Caco-2 (cell line): ENCODE results near the gene POLDIP2. TPM values are rescaled to one million over a fixed set of nuclear protein-coding genes. Genes with fewer than 3 reads are reported as not detected.

ENCODE experiments used
- BruUV-seq: library from RNA; stranded (reverse); fragments of 400-500 nt; replicated peaks from 2 replicates; lab custom pipeline; 2021; lab: Mats Ljungman, UMichigan
- CTCF ChIA-PET: fragments of 300-600 bp; sonication (Branson Sonifier 250); formaldehyde crosslinking; loops from one replicate; lab custom pipeline; 2022; ENCODE audit warnings: antibody characterized with exemption; lab: Charles Lee
- POLR2A ChIA-PET: fragments of 300-600 bp; sonication (Branson Sonifier 250); formaldehyde crosslinking; loops from one replicate; lab custom pipeline; 2022; ENCODE audit warnings: antibody characterized with exemption; lab: Charles Lee
- DNase-seq, 2 experiments: peaks; one replicate each; pipeline versions ENCODE4 v3.0.0 to v3.0.0-alpha.2; 2020 to 2022
- H3K27me3 ChIP-seq: replicated peaks from 2 replicates; pipeline ENCODE4 v1.6.0; 2011; ENCODE audit warnings: low read length; ENCODE audit not compliant: control insufficient read depth, insufficient read depth
- H3K36me3 ChIP-seq: 2 replicates; pipeline ENCODE4 v1.5.1; 2011; ENCODE audit warnings: low read length; ENCODE audit not compliant: control insufficient read depth, insufficient read depth
- H3K4me1 ChIP-seq: fragments of 250-450 bp; sonication (Bioruptor Pico); 2 replicates; pipeline ENCODE4 v1.5.1; 2020; ENCODE audit warnings: mild to moderate bottlenecking
- H3K4me3 ChIP-seq: 2 replicates; pipeline ENCODE4 v1.5.1; 2011; ENCODE audit warnings: low read depth, mild to moderate bottlenecking, control low read depth, low read length
- H3K9me3 ChIP-seq: fragments of 250-450 bp; sonication (Bioruptor Pico); 2 replicates; pipeline ENCODE4 v1.5.1; 2020; ENCODE audit warnings: mild to moderate bottlenecking, moderate library complexity
- H3K27ac Mint-ChIP-seq: one replicate; pipeline ENCODE4 v1.8.0; 2022; ENCODE audit warnings: mixed read lengths; ENCODE audit not compliant: unreplicated experiment
- H3K27me3 Mint-ChIP-seq: one replicate; pipeline ENCODE4 v1.8.0; 2022; ENCODE audit warnings: mixed read lengths; ENCODE audit not compliant: insufficient read depth, unreplicated experiment
- H3K36me3 Mint-ChIP-seq: one replicate; pipeline ENCODE4 v1.8.0; 2022; ENCODE audit warnings: mild to moderate bottlenecking, mixed read lengths; ENCODE audit not compliant: insufficient read depth, unreplicated experiment
- H3K4me1 Mint-ChIP-seq: one replicate; pipeline ENCODE4 v1.8.0; 2022; ENCODE audit warnings: low read depth, mixed read lengths; ENCODE audit not compliant: unreplicated experiment
- H3K4me3 Mint-ChIP-seq: one replicate; pipeline ENCODE4 v1.8.0; 2022; ENCODE audit warnings: mild to moderate bottlenecking, moderate library complexity, mixed read lengths; ENCODE audit not compliant: unreplicated experiment
- H3K9me3 Mint-ChIP-seq: one replicate; pipeline ENCODE4 v1.8.0; 2022; ENCODE audit warnings: mixed read lengths; ENCODE audit not compliant: unreplicated experiment
- CTCF ChIP-seq, 2 experiments: fragments of 200-600 bp in 1 of 2; IDR thresholded peaks; 1 replicate in 1 of 2; 2 replicates in 1 of 2; pipeline versions ENCODE4 v1.5.1 to v1.8.0; 2011 to 2022; ENCODE audit warnings: antibody characterized with exemption in 1 of 2, control low read depth in 1 of 2, inconsistent platforms in 1 of 2, low read depth in 1 of 2, low read length in 1 of 2, mild to moderate bottlenecking in 1 of 2, moderate library complexity in 1 of 2; ENCODE audit not compliant: insufficient read depth in 1 of 2, severe bottlenecking in 1 of 2, unreplicated experiment in 1 of 2
- intact Hi-C: fragments of 100-400 bp; cut with micrococcal nuclease; formaldehyde crosslinking; loops from one replicate; pipeline ENCODE4 v1.10.0; 2022; ENCODE audit not compliant: unreplicated experiment
- total RNA-seq: library from RNA; stranded (reverse); gene quantifications from 2 replicates; pipeline ENCODE4 v1.2.3, GENCODE V29; 2022

The POLDIP2 gene
- total RNA-seq, 1 experiment from 2014 or later = 257 TPM

DNA sequence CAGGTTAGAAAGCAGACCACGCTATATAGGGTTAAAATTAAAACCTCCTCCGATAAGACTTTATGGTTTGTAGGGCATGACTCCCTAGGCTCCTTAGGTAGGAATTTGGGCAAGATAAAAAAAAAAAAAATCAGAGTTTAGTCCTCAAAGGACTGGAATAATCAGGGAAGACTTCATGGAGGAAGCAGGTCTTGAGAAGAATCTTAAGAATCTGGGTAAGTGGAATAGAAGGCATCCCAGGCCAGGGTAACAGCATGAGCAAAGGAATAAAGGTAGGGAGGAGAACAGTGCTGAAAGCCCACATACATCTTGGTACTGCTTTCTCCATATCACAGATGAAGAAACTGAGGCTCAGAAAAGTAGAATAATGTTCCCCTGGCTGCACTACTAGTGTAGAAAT is 33.2 kb upstream of the POLDIP2 start:
- ChIA-PET CTCF (no interaction called here), POLR2A (no interaction called here)
- no peak for TF ChIP-seq CTCF (IDR thresholded peaks at IDR 0.05; ENCODE audit: insufficient read depth in 1 of 2, low read depth in 1 of 2, low read length in 1 of 2, severe bottlenecking in 1 of 2, unreplicated experiment in 1 of 2)
- Mint-ChIP-seq H3K27ac (peak overlapping the region; percentile 21), H3K9me3 (no peaks in the 10 kb centered on the region), H3K4me1 (peaks cover 45% of the 10 kb centered on the region), H3K27me3 (no peaks in the 10 kb centered on the region), H3K4me3 (no peak overlapping the region), H3K36me3 (peaks cover 33% of the 10 kb centered on the region)
- no peaks in the 10 kb centered on the region for H3K9me3 ChIP-seq
- no peak for DNase-seq
- peaks cover 3% of the 10 kb centered on the region for H3K36me3 ChIP-seq
- BruUV-seq = no TSS peak
- no peaks in the 10 kb centered on the region for H3K27me3 ChIP-seq
- peaks cover 59% of the 10 kb centered on the region for H3K4me1 ChIP-seq
- no peak overlapping the region for H3K4me3 ChIP-seq
- intact Hi-C loops = no loop called here

- POLR2A ChIA-PET = no interaction called here
- H3K4me3 Mint-ChIP-seq = no peak overlapping the region
Measured at GRCh38 chr17:28390141-28390540, 32.8 kb upstream of the POLDIP2 start.

GRCh38 chr17:28388106-28388505 is 30.8 kb upstream of the POLDIP2 start:
- no peaks in the 10 kb centered on the region for H3K27me3 ChIP-seq
- intact Hi-C loops = no loop called here
- H3K27me3 Mint-ChIP-seq = no peaks in the 10 kb centered on the region
- BruUV-seq = no TSS peak
- no peak overlapping the region for H3K4me3 ChIP-seq
- peaks cover 3% of the 10 kb centered on the region for H3K36me3 ChIP-seq
- CTCF ChIA-PET = interaction anchor here (0.6 kb wide), 1 partner anchor 136 kb away, joined by 3 read pairs; no protein-coding TSS in a partner anchor
- H3K4me1 Mint-ChIP-seq = peaks cover 30% of the 10 kb centered on the region
- H3K9me3 ChIP-seq = no peaks in the 10 kb centered on the region
- peaks cover 51% of the 10 kb centered on the region for H3K4me1 ChIP-seq
- TF ChIP-seq CTCF (IDR thresholded peaks at IDR 0.05; ENCODE audit: insufficient read depth in 1 of 2, low read depth in 1 of 2, low read length in 1 of 2, severe bottlenecking in 1 of 2, unreplicated experiment in 1 of 2) = no peak
- H3K4me3 Mint-ChIP-seq = no peak overlapping the region
- H3K27ac Mint-ChIP-seq = no peak overlapping the region
- H3K36me3 Mint-ChIP-seq = peaks cover 17% of the 10 kb centered on the region
- POLR2A ChIA-PET = no interaction called here
- H3K9me3 Mint-ChIP-seq = no peaks in the 10 kb centered on the region
- no peak for DNase-seq

More at GRCh38 chr17:28390141-28390540, 32.8 kb upstream of the POLDIP2 start:
- no peak for TF ChIP-seq CTCF (IDR thresholded peaks at IDR 0.05; ENCODE audit: insufficient read depth in 1 of 2, low read depth in 1 of 2, low read length in 1 of 2, severe bottlenecking in 1 of 2, unreplicated experiment in 1 of 2)
- Mint-ChIP-seq H3K36me3 (peaks cover 29% of the 10 kb centered on the region), H3K4me1 (peaks cover 41% of the 10 kb centered on the region), H3K27ac (peak overlapping the region; percentile 21), H3K9me3 (no peaks in the 10 kb centered on the region), H3K27me3 (no peaks in the 10 kb centered on the region)
- Histone ChIP-seq H3K9me3 (no peaks in the 10 kb centered on the region), H3K36me3 (peaks cover 3% of the 10 kb centered on the region), H3K4me3 (no peak overlapping the region), H3K4me1 (peaks cover 58% of the 10 kb centered on the region), H3K27me3 (no peaks in the 10 kb centered on the region)
- CTCF ChIA-PET = no interaction called here
- intact Hi-C loops = no loop called here
- BruUV-seq = no TSS peak
- no peak for DNase-seq
